Choroid plexus epithelial cell (primary cell): ENCODE results near the gene NFATC2IP.
"Not testable (repeated sequence)": the region's sequence is repeated elsewhere in the genome, so short reads cannot be mapped to it uniquely, and the experiment has no call there.

ENCODE experiments used
- DNase-seq: peaks from one replicate; pipeline ENCODE4 v3.0.0-alpha.2; 2010; ENCODE audit warnings: low read depth
- H3K4me3 ChIP-seq: 2 replicates; pipeline ENCODE4 v1.5.1; 2011; ENCODE audit warnings: low read depth, mild to moderate bottlenecking, control low read depth, low read length, moderate library complexity
- TF ChIP-seq, protein P1 (sequence below): conservative IDR thresholded peaks from 2 replicates; pipeline ENCODE4 v1.5.1; 2011; ENCODE audit warnings: low read depth, mild to moderate bottlenecking, control low read depth, inconsistent platforms, low read length, moderate library complexity

Gene NFATC2IP

GRCh38 chr16:28974007-28974436, 23.3 kb downstream of the NFATC2IP start:
- peak; percentile 73 for DNase-seq
- TF ChIP-seq, protein P1, sequence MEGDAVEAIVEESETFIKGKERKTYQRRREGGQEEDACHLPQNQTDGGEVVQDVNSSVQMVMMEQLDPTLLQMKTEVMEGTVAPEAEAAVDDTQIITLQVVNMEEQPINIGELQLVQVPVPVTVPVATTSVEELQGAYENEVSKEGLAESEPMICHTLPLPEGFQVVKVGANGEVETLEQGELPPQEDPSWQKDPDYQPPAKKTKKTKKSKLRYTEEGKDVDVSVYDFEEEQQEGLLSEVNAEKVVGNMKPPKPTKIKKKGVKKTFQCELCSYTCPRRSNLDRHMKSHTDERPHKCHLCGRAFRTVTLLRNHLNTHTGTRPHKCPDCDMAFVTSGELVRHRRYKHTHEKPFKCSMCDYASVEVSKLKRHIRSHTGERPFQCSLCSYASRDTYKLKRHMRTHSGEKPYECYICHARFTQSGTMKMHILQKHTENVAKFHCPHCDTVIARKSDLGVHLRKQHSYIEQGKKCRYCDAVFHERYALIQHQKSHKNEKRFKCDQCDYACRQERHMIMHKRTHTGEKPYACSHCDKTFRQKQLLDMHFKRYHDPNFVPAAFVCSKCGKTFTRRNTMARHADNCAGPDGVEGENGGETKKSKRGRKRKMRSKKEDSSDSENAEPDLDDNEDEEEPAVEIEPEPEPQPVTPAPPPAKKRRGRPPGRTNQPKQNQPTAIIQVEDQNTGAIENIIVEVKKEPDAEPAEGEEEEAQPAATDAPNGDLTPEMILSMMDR = peak; percentile 82
- peak overlapping the region; percentile 99 for H3K4me3 ChIP-seq

- DNase-seq = peak; percentile 98
- TF ChIP-seq, protein P1 = no peak
- peak within 1 kb of the TSS; percentile 99 for H3K4me3 ChIP-seq
These were observed 23.9 kb downstream of the NFATC2IP start, which contains the start of gene SPNS1 for GRCh38 chr16:28974437-28975157. TSS of gene SPNS1 (plus strand) at chr16:28974778. CDS start at chr16:28975152, 374 bp downstream.

GRCh38 chr16:28975158-28975599, 24.4 kb downstream of the NFATC2IP start:
- TF ChIP-seq, protein P1 = no peak
- DNase-seq = peak; percentile 12
- peak overlapping the region; percentile 99 for H3K4me3 ChIP-seq

GRCh38 chr16:28977703-28978662, 27.2 kb downstream of the NFATC2IP start:
- DNase-seq = no peak
- H3K4me3 ChIP-seq = no peak overlapping the region
- TF ChIP-seq, protein P1 = peak; percentile 49

- not testable (repeated sequence) for DNase-seq, H3K4me3 ChIP-seq
These were observed 29.6 kb downstream of the NFATC2IP start for GRCh38 chr16:28980330-28980729.

- TF ChIP-seq, protein P1 = no peak
- H3K4me3 ChIP-seq = no peak overlapping the region
- no peak for DNase-seq
These were observed 30.2 kb downstream of the NFATC2IP start for GRCh38 chr16:28980929-28981328.

GRCh38 chr16:28981517-28981916, 30.8 kb downstream of the NFATC2IP start:
- TF ChIP-seq, protein P1 = peak; percentile 71
- H3K4me3 ChIP-seq = no peak overlapping the region
- peak; percentile 8 for DNase-seq
